Stimulated activated CD8-positive, alpha-beta memory T cell treated with anti-CD3 and anti-CD28 coated beads, Interleukin-15, amount 100 ng/mL, for 48 hours (primary cell): ENCODE results near the gene ELOA.
"Not testable (repeated sequence)": the region's sequence is repeated elsewhere in the genome, so short reads cannot be mapped to it uniquely, and the experiment has no call there.

Experiments used
- DNase-seq, 2 donors: peaks; one replicate each; pipeline ENCODE4 v3.0.0-alpha.2; 2020; ENCODE audit warnings: low read depth in 2 of 2

ELOA gene

GRCh38 chr1:23733281-23733680, 10.0 kb upstream of the ELOA start:
- not testable (repeated sequence) for DNase-seq

DNA sequence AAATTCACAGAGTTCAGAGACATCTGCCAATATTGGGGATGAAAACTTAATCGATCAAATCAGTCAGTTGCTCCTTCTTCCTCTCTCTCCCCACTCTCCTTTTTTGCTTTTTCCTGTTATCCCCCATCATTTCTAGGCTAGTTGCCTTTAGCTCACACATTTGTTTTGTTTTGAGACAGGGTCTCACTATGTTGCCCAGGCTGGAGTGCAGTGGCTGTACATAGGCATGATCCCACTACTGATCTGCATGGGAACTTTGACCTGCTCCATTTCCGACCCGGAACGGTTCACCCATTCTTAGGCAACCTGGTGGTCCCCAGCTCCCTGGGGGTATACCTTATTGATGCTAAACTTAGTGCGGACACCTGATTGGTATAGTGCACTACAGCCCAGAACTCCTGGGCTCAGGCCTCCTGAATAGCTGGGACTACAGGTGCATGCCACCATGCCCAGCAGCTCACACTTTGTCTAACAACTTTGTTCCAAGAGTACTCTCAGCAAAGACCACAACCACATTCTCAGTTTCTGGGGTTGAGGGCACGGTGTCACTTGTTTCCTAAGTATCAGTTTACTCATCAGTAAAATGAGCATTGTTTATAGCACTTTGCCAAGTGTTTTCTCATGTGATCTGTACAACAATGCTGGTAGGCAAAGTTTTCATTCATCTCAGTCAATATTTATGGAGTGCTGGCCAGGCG, 6.7 kb upstream of the ELOA start:
- peak in 1 of 2 donors; percentile 27 for DNase-seq

GRCh38 chr1:23741609-23742008, 1.7 kb upstream of the ELOA start:
- DNase-seq, result no peak

- DNase-seq, result peak in 1 of 2 donors; percentile 5
Measured at GRCh38 chr1:23742670-23743286, 493 bp upstream of the ELOA start.

- no peak for DNase-seq
Measured at GRCh38 chr1:23745515-23745914, 2.2 kb downstream of the ELOA start.

- no peak for DNase-seq
Measured at GRCh38 chr1:23748016-23748415, 4.7 kb downstream of the ELOA start.

- DNase-seq, result peak in 1 of 2 donors; percentile 11
Measured at GRCh38 chr1:23751050-23751814, 8.0 kb downstream of the ELOA start.

- DNase-seq, result no peak
Measured at GRCh38 chr1:23751815-23752200, 8.5 kb downstream of the ELOA start.

DNA sequence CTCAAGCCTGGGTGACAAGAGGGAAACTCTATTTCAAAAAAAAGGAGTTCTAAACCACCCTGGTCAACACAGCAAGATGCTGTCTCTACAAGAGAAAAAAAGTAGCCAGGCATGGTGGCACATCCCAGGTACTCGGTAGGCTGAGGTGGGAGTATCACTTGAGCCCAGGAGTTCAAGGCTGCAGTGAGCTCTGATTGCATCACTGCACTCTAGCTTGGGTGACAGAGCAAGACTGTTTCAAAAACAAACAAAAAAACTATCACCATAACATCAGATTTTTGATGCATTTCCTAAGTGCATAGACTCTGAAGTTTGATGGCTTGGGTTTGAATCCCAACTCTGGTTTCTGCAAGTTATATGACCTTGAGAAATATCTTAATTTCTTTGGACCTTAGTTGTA, 9.6 kb downstream of the ELOA start:
- no peak for DNase-seq

DNA sequence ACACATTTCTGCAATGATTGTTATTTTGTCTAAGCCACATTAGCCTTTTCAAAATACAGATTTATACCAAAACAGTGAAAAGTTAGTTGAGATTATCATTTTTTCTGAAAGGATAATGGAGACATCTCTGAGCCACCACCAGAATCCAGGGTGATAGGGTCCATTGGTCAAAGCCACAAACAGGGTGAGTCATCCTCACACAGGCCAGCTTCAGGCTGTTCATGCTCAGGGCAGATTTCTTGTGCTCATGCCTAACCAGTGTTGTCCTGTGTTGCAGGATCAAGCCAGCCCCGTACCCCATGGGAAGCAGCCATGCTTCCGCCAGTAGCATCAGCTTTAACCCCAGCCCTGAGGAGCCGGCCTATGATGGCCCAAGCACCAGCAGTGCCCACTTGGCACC, 13.4 kb downstream of the ELOA start:
- no peak for DNase-seq

DNA sequence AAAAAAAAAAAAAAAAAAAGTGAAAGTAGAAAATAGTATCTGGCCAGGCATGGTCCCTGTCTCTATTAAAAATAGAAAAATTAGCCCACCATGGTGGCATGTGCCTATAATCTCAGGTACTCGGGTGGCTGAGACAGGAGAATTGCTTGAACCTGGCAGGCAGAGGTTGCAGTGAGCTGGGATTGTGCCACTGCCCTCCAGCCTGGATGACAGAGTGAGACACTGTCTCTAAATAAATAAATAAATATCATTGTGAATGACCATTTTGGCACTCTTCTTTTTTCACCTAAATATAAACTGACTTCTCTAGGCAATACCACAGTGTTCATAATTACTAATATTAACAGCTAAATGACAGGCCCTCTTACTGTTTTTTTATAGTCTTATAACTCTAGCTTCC, 14.5 kb downstream of the ELOA start:
- DNase-seq, result no peak

GRCh38 chr1:23759277-23759676, 16.0 kb downstream of the ELOA start:
- no peak for DNase-seq

- no peak for DNase-seq
Measured at GRCh38 chr1:23763041-23763577, 19.8 kb downstream of the ELOA start.

DNA sequence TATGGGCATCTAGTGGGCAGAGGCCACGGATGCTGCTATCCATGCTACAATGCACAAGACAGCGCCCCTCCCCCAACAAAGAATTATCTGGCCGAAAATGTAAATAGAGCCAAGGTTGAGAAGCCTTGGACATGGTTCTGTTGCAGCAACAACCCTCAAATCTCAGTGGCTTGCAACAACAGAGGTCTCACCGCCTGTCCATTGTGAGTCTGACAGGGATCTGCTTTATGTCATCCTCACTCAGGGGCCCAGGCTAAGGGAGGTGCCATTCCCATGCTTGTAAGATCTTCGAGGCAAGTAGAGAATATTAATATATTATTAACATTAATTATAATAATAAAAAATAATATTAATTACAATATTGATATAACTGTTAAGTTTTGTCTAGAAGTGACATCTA, 25.5 kb downstream of the ELOA start:
- no peak for DNase-seq

DNA sequence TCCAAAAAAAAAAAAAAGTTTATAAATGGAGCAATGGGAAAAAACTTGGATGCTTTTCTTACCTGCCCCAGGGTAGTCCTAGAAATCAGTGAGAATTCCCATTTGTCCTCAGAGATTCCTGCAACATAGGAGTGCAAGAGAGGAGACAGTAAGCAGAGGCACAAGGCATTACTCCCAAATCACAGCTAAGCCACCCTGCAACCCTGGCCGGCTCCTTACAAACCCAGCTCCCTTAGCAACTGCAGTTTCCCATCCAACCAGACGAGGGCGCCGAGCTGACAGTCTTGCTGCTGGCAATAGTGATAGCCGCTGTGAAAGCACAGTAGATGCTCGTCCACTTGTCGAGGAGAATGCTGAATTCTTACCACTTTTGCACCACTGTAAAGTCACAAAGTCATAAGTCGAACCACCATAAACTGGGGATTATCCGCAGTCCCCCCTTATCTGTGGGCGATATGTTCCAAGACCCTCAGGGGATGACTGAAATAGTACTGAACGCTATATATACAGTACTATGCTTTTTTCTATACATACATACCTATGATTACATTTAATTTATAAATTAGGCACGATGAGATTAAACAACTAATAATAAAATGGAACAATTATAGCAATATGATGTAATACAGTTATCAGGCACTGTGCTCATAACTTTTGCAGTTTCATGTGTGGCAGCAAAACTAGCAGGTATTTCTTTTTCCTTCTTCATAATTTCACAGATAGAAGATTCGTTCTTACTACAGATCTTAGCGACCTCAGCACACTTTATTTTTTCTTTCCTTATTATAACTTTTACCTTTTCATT, 29.0 kb downstream of the ELOA start:
- DNase-seq, result peak; percentile 66 to 74

- no peak for DNase-seq
Measured at GRCh38 chr1:23772854-23773242, 29.6 kb downstream of the ELOA start.

DNA sequence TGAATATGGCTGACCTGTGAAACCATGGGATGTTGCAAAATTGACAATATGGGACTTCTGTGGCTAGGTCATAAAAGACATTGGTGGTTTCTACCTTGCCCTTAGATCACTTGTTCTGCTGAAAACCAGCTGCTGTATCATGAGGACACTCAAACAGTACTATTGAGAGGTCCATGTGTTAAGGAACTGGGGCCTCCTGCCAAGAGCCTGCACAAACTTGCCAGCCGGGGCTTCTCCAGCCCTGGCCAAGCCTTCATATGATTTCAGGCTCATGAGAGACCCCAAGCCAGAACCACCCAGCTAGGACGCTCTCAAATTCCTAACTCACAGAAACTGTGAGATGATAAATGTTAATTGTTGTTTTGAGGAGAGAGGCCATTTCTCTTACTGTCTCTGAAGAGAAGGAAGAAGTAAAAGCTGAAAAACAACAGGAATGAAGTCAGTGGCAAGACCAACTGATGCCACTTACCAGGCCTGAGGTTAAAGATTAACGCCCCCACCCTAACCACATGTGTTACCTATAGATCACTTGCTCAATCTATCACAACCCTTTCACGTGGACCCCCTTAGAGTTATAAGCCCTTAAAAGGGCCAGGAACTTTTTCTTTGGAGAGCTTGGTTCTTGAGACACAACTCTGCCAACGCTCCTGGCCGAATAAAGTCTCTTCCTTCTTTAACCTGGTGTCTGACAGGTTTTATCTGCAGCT, 31.1 kb downstream of the ELOA start:
- no peak for DNase-seq

GRCh38 chr1:23776217-23776616, 32.9 kb downstream of the ELOA start:
- DNase-seq, result no peak

- DNase-seq, result peak; percentile 77
Measured at GRCh38 chr1:23777979-23778814, 34.9 kb downstream of the ELOA start, which contains the start of gene PITHD1. TSS of gene PITHD1 (plus strand) at chr1:23778418. CDS start at chr1:23778516, 98 bp downstream.

- no peak for DNase-seq
Measured at GRCh38 chr1:23779826-23780371, 36.6 kb downstream of the ELOA start.
